Astrocyte (in vitro differentiated cells and primary cell): Measurements from ENCODE around the gene CNTNAP2. TPM values are rescaled to one million over a fixed set of nuclear protein-coding genes. Genes with fewer than 3 reads are reported as not detected.

Source experiments
- DNase-seq: peaks from one replicate; pipeline ENCODE4 v3.0.0-alpha.2; 2010; ENCODE audit warnings: low read depth
- FAIRE-seq: peaks from 2 replicates; lab custom pipeline; 2011; peaks lifted over from hg19 to GRCh38; lab: Jason Lieb, UNC
- H2AFZ ChIP-seq: 2 replicates; pipeline ENCODE4 v1.6.0; 2012; ENCODE audit warnings: low read depth, low read length, inconsistent platforms
- H3K27ac ChIP-seq: 2 replicates; pipeline ENCODE4 v1.5.1; 2011; ENCODE audit warnings: low read depth, low read length, inconsistent platforms
- H3K27me3 ChIP-seq: 2 replicates; pipeline ENCODE4 v1.6.0; 2011; ENCODE audit warnings: low read length, inconsistent platforms; ENCODE audit not compliant: insufficient read depth
- H3K36me3 ChIP-seq: 2 replicates; pipeline ENCODE4 v1.5.1; 2011; ENCODE audit warnings: low read length, inconsistent platforms; ENCODE audit not compliant: insufficient read depth
- H3K4me1 ChIP-seq: 2 replicates; pipeline ENCODE4 v1.5.1; 2011; ENCODE audit warnings: low read length, inconsistent platforms; ENCODE audit not compliant: insufficient read depth
- H3K4me2 ChIP-seq: 2 replicates; pipeline ENCODE4 v1.6.0; 2012; ENCODE audit warnings: low read length, inconsistent platforms
- H3K4me3 ChIP-seq: 2 replicates; pipeline ENCODE4 v1.5.1; 2011; ENCODE audit warnings: low read depth, mild to moderate bottlenecking, low read length, inconsistent platforms; ENCODE audit not compliant: insufficient read depth
- H3K79me2 ChIP-seq: 2 replicates; pipeline ENCODE4 v1.6.0; 2012; ENCODE audit warnings: mild to moderate bottlenecking, low read length, inconsistent platforms; ENCODE audit not compliant: insufficient read depth
- H3K9ac ChIP-seq: 2 replicates; pipeline ENCODE4 v1.6.0; 2012; ENCODE audit warnings: mild to moderate bottlenecking, low read length, inconsistent platforms
- H3K9me3 ChIP-seq: 2 replicates; pipeline ENCODE4 v1.5.1; 2012; ENCODE audit warnings: low read depth, mild to moderate bottlenecking, low read length, inconsistent platforms; ENCODE audit not compliant: insufficient read depth
- H4K20me1 ChIP-seq: 2 replicates; pipeline ENCODE4 v1.6.0; 2012; ENCODE audit warnings: low read length, inconsistent platforms; ENCODE audit not compliant: insufficient read depth
- H3K27ac Mint-ChIP-seq: one replicate; pipeline ENCODE4 v1.8.0; 2021; ENCODE audit warnings: mild to moderate bottlenecking, mixed read lengths; ENCODE audit not compliant: unreplicated experiment
- H3K27me3 Mint-ChIP-seq: one replicate; pipeline ENCODE4 v1.8.0; 2021; ENCODE audit warnings: low read depth, mixed read lengths; ENCODE audit not compliant: unreplicated experiment
- H3K36me3 Mint-ChIP-seq: one replicate; pipeline ENCODE4 v1.8.0; 2021; ENCODE audit warnings: low read depth, mixed read lengths; ENCODE audit not compliant: unreplicated experiment
- H3K4me1 Mint-ChIP-seq: one replicate; pipeline ENCODE4 v1.8.0; 2021; ENCODE audit warnings: low read depth, mixed read lengths; ENCODE audit not compliant: unreplicated experiment
- H3K4me3 Mint-ChIP-seq: one replicate; pipeline ENCODE4 v1.8.0; 2021; ENCODE audit warnings: mild to moderate bottlenecking, moderate library complexity, mixed read lengths; ENCODE audit not compliant: unreplicated experiment
- H3K9me3 Mint-ChIP-seq: one replicate; pipeline ENCODE4 v1.8.0; 2021; ENCODE audit warnings: mild to moderate bottlenecking, mixed read lengths; ENCODE audit not compliant: unreplicated experiment
- EZH2 ChIP-seq: IDR thresholded peaks from 2 replicates; pipeline ENCODE4 v1.6.1; 2012; ENCODE audit warnings: mild to moderate bottlenecking, low read length, inconsistent platforms; ENCODE audit not compliant: insufficient read depth
- total RNA-seq: library from RNA; stranded (reverse); gene quantifications from 2 replicates; pipeline ENCODE4 v1.2.1, GENCODE V29; 2021
- TF ChIP-seq, protein P1 (sequence below): IDR thresholded peaks from 2 replicates; pipeline ENCODE4 v1.5.1; 2011; ENCODE audit warnings: low read depth, mild to moderate bottlenecking, inconsistent platforms, low read length, moderate library complexity; ENCODE audit not compliant: insufficient read depth

CNTNAP2 gene
- total RNA-seq, 1 donor from 2014 or later: 20.0 TPM

DNA sequence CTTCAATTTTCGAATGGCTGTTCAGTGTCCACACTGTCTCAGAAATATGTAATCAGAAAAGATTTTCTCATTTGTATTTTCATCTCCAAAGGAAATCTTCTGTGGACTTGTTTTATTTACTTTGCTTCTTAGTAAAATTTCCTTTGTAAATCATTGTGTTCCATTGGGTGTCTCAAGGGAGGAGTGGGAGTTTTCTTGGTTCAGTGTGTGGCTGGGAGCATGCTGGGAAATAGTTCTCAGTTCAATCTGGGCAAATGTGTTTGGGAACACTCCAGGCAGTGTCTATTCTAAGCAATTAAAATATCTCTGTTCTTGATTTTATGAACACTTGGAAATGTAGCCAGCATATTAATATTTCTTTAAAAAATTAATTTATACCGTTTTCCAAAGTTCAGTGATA lies 1019.8 kb downstream of the CNTNAP2 start:
- no peak for DNase-seq
- no peak for FAIRE-seq
- H3K27me3 ChIP-seq: no peaks in the 10 kb centered on the region

DNA sequence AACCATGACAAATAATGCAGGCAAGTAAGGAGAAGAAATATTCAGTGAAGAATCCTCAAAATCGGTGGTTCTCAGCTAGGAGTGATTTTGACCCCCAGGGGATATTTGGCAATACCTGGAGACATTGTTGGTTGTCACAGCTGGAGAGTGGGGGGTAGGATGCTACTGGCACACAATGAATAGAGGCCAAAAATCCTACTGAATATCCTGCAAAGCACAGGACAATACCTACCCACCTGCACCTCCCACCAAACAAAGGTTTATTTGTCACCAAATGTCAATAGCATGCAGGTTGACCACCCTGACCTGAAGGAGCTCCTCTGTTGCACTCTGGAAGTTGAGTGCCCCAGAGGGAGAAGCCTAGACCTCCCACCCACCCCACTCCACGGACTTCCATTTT lies 1028.6 kb downstream of the CNTNAP2 start:
- Histone ChIP-seq H3K36me3 (no peaks in the 10 kb centered on the region), H4K20me1 (no peaks in the 10 kb centered on the region), H3K4me3 (no peak overlapping the region), H2AFZ (no peak overlapping the region), H3K27ac (no peak overlapping the region), H3K9ac (no peak overlapping the region), H3K4me1 (no peaks in the 10 kb centered on the region), H3K9me3 (no peaks in the 10 kb centered on the region), H3K27me3 (no peaks in the 10 kb centered on the region), H3K79me2 (no peaks in the 10 kb centered on the region), H3K4me2 (no peak overlapping the region)
- FAIRE-seq (no peak), DNase-seq (no peak)
- H3K27me3 Mint-ChIP-seq: no peaks in the 10 kb centered on the region
- H3K36me3 Mint-ChIP-seq: no peaks in the 10 kb centered on the region
- H3K4me1 Mint-ChIP-seq: no peaks in the 10 kb centered on the region
- no peaks in the 10 kb centered on the region for H3K9me3 Mint-ChIP-seq
- H3K4me3 Mint-ChIP-seq: no peak overlapping the region
- H3K27ac Mint-ChIP-seq: no peak overlapping the region
- TF ChIP-seq EZH2: no peak
- TF ChIP-seq, protein P1, sequence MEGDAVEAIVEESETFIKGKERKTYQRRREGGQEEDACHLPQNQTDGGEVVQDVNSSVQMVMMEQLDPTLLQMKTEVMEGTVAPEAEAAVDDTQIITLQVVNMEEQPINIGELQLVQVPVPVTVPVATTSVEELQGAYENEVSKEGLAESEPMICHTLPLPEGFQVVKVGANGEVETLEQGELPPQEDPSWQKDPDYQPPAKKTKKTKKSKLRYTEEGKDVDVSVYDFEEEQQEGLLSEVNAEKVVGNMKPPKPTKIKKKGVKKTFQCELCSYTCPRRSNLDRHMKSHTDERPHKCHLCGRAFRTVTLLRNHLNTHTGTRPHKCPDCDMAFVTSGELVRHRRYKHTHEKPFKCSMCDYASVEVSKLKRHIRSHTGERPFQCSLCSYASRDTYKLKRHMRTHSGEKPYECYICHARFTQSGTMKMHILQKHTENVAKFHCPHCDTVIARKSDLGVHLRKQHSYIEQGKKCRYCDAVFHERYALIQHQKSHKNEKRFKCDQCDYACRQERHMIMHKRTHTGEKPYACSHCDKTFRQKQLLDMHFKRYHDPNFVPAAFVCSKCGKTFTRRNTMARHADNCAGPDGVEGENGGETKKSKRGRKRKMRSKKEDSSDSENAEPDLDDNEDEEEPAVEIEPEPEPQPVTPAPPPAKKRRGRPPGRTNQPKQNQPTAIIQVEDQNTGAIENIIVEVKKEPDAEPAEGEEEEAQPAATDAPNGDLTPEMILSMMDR: no peak

More for the DNA sequence above, 1019.8 kb downstream of the CNTNAP2 start:
- Histone ChIP-seq H3K4me1 (no peaks in the 10 kb centered on the region), H3K36me3 (no peaks in the 10 kb centered on the region), H3K9ac (no peak overlapping the region), H2AFZ (no peak overlapping the region), H4K20me1 (no peaks in the 10 kb centered on the region), H3K9me3 (no peaks in the 10 kb centered on the region), H3K79me2 (no peaks in the 10 kb centered on the region), H3K27ac (no peak overlapping the region), H3K4me3 (no peak overlapping the region), H3K4me2 (no peak overlapping the region)
- H3K4me1 Mint-ChIP-seq: no peaks in the 10 kb centered on the region
- no peak for TF ChIP-seq EZH2
- TF ChIP-seq, protein P1: no peak
- no peaks in the 10 kb centered on the region for H3K36me3 Mint-ChIP-seq
- H3K27ac Mint-ChIP-seq: no peak overlapping the region
- no peak overlapping the region for H3K4me3 Mint-ChIP-seq
- H3K27me3 Mint-ChIP-seq: no peaks in the 10 kb centered on the region
- no peaks in the 10 kb centered on the region for H3K9me3 Mint-ChIP-seq

DNA sequence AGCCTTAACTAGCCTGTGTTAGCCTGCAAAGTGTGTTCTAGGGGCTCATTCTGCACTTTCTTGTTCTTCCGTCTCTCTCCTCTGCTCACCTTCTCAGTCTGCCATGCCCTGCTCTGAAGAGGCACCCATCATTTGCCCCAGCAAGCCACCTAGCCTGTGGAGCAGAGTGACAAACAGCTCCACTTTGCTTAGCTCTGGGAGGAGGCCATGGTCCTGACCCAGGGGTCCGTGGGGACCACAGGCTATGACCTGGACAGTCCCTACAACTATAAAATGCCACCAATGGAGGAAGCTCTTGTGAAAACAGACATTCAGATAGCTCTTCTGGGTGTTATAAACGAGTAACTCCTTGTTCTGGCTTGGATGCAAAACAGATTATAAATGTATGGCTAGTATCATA lies 1029.6 kb downstream of the CNTNAP2 start:
- H3K9me3 ChIP-seq: no peaks in the 10 kb centered on the region
- no peak overlapping the region for H3K4me3 Mint-ChIP-seq
- TF ChIP-seq EZH2: no peak
- TF ChIP-seq, protein P1: no peak
- no peaks in the 10 kb centered on the region for H3K27me3 ChIP-seq
- H3K27me3 Mint-ChIP-seq: no peaks in the 10 kb centered on the region
- no peak overlapping the region for H3K4me3 ChIP-seq
- no peak overlapping the region for H3K9ac ChIP-seq
- no peaks in the 10 kb centered on the region for H3K36me3 ChIP-seq
- no peak overlapping the region for H3K27ac Mint-ChIP-seq
- H3K4me2 ChIP-seq: no peak overlapping the region
- no peaks in the 10 kb centered on the region for H3K4me1 Mint-ChIP-seq
- DNase-seq: no peak
- no peak for FAIRE-seq
- no peaks in the 10 kb centered on the region for H3K4me1 ChIP-seq
- H2AFZ ChIP-seq: no peak overlapping the region
- H3K9me3 Mint-ChIP-seq: no peaks in the 10 kb centered on the region
- no peak overlapping the region for H3K27ac ChIP-seq
- H4K20me1 ChIP-seq: no peaks in the 10 kb centered on the region
- no peaks in the 10 kb centered on the region for H3K36me3 Mint-ChIP-seq
- no peaks in the 10 kb centered on the region for H3K79me2 ChIP-seq
